NCI-H1092 treated with DMSO at 0.1 percent for 48 hours (cell line): Measurements from ENCODE around the gene RAB3C.
"Not testable (repeated sequence)": the region's sequence is repeated elsewhere in the genome, so short reads cannot be mapped to it uniquely, and the experiment has no call there.

Experiments
- DNase-seq: peaks from one replicate; lab custom pipeline; 2025; lab: John Stamatoyannopoulos, UW

Gene RAB3C

DNA sequence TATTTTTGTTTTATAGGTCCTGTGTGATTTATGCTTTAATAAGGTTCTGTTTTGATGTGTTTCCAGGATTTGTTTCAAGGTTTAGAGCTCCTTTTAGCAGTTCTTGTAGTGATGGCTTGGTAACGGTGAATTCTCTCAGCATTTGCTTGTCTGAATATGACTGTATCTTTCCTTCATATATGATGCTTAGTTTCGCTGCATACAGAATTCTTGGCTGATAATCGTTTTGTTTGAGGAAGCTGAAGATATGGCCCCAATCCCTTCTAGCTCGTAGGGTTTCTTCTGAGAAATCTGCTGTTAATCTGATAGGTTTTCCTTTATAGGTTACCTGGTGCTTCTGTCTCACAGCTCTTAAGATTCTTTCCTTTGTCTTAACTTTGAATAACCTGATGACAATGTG, 20.0 kb downstream of the RAB3C start:
- not testable (repeated sequence) for DNase-seq

DNA sequence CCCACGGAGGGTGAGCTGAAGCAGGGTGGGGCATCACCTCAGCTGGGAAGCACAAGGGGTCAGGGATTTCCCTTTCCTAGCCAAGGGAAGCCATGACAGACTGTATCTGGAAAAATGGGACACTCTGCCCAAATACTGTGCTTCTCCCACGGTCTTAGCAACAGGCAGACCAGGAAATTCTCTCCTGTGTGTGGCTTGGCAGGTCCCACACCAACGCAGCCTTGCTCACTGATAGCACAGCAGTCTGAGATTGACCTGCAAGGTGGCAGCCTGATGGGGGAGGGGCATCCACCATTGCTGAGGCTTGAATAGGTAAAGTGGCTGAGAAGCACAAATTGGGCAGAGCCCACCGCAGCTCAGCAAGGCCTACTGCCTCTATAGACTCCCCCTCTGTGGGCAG, 23.2 kb downstream of the RAB3C start:
- DNase-seq = no peak

DNA sequence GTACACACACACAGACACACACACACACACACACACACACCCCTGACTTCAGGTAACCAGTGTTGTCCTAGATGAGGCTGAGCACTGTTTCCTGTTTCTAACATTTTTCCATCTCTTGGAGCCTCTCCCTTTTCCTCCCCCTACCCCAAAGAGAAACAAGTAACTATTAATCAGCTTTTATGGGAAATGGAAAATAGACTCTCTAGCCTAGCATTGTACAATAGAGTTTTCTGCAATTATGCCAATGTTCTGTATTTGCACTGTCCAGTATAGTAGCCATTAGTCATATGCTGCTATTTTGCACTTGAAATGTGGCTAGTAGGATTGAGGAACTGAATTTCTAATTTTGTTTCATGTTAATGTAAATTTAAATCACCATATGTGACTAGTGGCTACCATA, 33.1 kb downstream of the RAB3C start:
- no peak for DNase-seq

DNA sequence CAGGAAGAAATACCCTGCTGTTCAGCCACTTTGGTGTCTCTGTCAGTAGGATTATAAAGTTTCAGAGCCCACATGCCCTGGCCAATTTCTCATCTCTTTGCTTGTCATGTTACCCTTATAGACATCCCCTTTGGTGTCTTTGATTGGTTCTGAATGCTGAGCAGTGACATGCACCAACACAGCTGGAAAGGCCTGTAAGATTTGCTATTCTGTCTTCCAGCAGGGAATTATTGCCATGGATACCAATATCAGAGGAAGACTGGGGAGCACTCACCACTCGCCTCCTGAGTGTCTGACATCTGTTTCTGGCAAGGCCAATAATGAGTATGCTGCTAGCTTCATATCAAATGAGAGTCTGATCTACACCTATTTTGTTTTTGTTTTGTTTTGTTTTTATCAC, 34.4 kb downstream of the RAB3C start:
- no peak for DNase-seq

DNA sequence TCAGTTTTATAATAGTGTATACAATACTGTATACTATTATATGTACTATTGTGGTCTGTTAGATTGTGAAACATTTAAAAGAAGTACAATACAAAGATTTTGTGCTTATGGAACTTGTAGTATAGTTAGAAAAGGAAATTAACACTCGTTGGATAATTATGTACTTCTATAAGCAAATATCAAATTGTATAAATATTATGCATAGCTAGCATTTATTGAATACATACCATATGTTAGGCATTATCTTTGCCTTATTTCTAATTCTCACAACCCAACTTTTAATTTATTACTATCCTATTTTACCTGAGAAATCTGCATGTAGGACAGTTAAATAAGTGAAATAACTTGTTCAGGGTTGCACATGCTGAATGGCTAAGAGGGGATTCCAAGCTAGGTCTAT, 37.5 kb downstream of the RAB3C start:
- DNase-seq = no peak

DNA sequence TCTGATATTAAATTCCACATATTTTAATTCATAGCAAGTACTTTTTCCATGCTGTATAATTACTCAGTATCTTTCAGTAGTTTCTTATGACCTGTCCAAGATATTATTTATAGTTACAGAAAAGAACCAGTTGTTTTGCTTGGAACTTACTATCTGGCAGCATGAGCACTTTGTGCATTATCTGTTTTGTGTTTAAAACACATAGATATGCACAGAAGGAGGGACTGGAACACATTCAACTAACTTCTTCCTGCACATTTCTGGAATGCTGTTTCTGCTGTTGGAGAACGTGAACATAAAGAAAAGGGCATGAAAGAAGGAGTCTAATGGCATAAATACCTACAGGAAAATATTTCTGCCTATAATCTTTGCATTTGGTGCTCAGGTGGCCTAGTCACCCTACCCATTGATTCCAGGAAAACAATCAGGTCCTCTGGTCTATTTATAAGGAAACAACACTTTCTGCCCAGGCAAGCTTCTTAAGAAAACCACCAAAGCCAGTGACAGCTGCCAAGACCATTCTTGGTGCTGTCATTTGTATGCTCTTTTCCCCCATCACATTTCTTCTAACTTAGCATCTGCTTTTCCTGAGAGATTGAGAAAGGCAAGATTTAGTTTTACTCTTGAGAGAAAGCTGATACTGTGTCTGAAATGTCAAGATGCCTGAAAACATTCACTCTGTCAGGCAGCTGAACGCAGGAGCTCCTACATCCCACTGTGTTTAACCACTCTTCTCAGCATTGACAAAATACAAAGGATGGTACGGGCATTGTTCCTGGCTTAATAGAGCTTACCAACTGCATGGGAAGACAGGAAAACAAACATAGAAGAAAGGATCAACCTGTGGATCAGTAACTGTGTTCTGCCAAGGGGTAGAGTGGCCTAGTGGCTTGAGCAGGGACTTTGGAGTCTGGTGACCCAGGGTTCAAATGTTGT, 40.3 kb downstream of the RAB3C start:
- no peak for DNase-seq

DNA sequence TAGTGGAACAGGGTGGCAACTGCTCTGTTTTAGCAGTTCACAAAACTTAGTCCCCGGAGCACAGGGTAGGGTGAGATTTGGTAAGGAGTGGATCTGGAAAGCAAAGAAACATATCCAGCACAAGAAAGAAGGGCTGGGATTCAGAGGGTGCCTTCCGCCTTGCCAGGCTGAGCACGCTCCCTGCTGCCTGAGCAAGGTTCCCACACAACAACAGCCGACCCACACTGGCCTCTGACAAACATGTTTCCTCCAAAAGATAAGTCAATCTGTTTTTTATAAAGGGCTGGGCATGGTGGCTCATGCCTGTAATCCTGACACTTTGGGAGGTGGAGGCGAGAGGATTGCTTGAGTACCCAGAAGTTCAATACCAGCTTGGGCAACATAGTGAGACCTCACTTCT, 45.8 kb downstream of the RAB3C start:
- DNase-seq = no peak

DNA sequence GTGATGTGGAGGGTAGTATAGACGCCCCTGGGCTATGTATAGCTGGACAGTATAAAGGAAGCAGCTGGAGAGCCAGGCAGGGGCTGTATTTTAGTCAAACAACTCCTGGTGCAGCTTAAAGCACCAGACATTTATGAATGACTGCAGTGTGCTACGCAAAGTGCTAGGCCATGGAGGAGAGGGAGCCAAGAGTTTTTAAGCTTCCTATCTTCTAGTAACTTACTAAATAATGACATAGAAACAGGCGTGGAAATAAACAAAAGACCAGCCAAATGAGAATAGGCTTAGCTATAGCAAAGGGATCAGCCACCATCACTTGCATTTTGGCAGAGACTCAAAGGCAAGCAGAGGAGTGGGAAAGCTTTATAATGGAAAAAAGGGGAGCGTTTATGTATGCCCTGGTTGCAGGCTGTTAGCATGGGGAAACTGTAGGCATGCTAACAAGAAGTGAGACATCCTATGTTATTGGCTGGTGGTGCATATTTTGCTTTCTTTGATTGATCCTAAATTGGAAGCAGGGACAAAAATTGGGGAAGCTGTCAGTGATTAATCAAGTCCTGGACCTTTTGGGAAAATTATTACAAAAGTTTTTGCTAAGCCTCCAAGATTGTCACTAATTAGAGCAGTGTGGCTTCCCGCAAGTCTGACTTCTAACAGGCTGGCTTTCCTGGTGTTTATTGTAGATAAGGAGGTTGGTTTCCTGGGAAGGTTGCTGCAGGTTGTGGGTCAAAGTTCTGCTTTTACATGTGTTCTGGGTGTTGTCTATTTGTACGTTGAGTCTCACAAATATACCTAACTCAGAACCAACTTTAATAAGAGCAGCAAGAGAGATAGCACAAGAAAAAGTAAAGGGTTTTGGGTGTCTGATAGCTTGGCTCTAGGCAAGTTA, 46.6 kb downstream of the RAB3C start:
- no peak for DNase-seq

DNA sequence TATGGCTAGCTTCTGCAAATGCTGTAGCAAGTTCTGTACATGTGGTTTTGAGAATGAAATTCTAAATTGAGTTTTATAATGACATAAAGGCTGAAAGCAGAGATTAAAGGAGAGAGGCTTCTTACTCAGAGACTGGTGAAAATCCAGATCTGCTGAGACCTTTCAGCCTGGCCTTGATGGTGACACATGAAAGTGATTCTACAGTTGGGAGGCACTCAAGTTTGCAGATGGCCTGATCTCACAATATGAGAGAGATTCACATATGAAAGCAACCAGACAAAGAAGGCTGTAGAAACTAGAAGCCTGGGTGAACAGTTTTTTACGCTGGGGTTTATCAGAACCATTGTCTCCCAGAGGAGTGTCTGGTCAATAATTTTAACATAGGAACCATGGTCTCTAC, 49.0 kb downstream of the RAB3C start:
- no peak for DNase-seq

DNA sequence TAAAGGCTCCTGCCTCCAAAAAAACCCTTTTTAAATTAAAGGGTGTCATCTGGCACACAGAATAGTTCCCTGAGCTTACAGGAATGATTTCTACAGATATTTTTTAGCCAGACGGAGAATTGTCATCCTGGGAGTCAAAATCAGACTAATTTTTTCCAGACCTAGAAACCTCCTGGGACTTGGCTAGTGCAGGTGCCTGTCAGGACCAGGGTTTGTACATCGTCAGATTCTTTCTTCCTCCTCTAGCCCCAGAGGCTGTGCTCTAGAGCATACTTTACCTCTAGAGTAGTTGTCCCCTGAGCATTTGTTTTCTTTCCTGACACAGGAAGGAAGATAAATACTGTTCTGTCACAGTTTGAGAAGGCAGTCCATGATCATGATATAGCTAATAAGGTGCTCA, 52.5 kb downstream of the RAB3C start:
- DNase-seq = no peak

DNA sequence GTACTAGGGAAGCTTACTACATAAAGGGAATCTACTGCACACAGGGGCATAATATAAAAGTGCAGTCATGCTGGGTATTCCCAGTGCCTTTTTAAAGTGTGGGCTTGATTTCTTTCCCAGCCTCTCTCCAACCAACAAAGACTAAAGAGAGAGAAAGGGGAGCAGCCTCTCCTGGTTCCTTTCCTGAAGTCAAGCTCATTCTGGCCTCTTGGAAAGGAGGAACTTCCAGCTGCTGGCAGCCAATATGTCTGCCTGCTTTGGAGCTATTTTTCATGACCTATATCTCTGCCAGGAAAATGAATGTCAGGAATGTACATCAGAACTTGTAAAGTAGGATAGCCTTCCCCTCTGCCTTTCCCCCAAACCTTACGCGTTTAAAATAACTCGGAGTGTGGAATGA, 57.1 kb downstream of the RAB3C start:
- DNase-seq = no peak

DNA sequence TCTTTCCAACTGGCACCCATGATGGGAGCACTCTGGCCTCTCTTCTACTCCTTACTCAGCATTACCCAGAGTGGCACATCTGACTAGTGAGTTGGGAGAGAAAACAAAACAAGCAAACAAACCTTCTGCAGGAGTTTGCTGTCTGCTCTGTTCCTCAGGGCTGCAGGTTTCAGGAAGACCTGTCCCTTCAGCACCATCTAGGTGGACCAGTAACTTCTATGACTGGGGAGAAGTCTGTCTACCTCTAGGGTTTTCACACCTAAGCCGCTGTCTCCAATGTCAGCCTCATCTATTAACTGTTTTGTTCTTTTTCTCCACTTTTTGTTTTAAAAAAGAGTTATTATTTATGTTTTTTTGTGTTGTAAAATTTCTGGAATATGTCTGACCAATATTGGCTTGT, 58.7 kb downstream of the RAB3C start:
- DNase-seq = no peak

DNA sequence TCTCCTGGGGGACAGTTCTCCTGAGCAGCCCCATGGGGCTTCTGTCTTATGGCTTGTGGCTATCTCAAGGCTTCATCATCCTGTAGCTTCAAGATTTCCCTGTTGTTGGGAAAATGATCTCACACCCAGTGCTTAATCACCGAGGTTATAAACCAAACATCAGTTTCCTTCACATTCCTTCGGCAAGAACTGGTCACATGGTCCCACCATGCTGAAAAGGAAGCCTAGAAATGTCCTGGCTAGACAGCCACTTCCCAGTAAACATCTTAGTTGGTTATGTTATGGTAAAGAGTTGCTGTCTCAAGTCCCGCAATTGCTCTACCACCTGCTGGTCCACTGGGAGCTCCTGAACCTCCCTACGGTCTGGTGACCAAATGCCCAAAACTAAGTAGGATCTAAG, 66.0 kb downstream of the RAB3C start:
- no peak for DNase-seq

DNA sequence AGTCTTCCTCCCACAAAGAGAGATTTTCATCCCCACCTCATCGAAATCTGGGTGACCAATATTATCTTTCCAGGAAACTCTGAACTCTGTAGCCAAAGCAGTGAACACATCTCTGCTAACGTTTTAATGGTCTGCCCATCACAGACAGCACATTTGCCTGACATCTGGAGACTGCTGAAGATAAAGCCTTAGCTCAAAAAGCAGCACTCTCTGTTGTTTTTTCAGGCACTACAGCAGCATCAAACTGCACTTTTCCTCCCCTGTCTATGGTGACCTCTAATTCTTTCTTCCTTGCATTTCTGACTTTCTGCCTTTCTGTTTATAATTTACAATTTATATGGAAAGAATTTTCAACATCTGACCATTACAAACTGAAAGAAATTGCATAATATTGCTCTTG, 66.8 kb downstream of the RAB3C start:
- DNase-seq = no peak

DNA sequence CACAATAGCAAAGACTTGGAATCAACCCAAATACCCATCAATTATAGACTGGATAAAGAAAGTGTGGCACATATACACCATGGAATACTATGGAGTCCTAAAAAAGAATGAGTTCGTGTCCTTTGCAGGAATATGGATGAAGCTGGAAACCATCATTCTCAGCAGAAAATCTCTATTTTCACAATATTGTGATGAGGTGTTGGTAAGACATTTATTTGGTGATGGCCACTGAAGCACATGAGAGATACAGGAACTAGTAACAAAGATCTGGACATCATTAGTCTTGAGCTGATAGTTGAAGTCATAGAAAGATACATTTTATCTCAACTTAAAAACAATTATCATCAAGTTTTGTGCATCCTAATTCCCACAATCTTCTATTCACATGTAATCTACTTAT, 70.6 kb downstream of the RAB3C start:
- DNase-seq = no peak

DNA sequence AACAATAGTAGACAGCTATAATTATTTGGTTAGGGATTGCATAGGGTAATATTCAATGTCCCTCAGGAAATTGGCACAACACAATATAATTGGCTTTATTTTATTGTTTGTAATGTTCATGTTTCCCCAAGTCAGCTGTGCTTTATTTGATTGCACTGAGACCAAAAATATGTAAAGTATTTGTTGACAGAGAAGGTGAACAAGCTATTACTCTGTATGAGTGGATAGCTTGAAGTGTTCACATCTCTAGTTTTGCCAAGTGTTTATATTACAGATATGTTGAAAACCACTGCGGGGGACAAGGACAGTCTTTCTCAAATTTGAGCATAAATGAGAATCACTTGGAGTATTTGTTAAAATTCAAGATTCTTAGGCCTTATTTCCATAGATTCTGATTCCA, 83.3 kb downstream of the RAB3C start:
- DNase-seq = no peak

DNA sequence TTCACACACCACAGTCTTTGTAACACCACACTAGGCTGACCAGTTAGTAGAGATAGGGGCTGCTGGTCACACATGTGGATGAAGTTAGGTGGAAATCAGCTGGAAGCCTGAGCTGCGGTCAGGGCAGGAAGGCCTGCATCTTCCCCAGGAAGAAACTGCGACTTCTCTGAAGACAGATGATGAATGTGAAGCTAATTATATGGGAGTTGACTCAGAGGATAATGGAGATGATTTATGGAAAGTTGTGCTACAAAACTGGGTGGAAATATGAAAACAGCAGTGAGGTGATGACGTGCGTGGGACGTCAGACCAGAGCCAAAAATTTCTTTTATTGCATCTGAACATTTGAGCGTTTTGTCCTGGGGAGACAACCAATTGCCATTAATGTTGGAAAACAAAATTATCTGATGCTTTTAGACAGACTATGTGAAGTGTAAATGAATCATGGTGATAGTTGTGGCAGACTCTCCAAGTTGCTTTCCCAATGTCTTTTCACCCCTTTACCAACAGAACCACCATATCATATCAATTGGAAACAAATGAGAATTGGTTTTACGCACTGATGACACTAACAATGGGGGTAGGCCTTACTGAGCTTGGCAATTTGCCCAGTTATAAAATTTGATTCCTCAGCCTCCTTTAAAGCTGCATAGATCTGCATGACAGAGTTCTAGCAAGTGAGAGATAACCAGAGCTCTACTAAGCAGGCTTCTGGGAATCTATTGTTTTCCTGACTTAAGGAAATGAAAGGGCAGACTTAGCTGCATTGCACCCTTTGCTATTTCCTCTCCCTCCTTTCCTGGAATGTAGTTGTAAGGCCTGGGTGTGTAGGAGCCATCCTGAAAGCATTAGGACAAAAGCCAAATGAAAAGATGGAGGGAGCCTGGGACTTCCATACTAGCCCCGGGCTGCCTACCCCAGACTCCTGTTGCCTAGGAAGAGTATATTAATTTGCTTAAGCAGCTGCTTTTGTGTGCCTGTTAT, 84.0 kb downstream of the RAB3C start:
- DNase-seq = no peak

DNA sequence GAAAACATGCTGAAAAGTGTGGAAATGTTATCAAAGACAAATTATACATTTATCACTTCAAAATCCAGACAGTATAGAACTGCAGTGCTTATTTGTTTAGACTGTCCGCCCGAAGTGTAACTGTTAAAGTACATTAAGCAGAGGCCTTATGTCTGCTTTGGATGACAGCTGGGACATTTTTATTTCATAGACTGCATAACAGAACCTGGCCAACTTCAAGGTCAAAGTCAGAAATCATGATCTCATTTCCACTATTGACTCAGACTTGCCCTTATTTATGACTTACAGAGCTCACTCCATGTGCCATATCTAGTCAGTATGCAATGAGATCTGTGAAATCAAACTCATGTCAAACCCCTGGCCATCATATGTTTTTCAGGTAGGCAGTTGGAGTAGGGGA, 87.7 kb downstream of the RAB3C start:
- no peak for DNase-seq

DNA sequence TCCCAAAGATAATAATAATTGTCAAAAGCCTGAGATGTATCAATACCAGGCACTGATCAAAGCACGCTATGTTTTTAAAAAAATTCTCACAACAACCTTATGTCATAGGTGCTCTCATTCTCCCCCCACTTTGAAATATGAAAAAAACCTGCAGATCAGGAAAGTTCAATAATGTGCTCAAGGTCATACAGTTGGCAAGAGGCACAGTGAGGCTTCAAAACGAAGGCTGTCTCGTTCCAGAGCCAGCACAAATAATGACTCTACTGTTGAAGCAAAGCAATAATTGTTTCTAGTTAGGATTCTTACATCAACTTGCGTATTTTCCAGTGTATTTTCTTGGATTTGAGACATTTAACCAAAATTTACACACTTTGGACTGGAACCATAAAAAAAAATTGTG, 88.3 kb downstream of the RAB3C start:
- no peak for DNase-seq

DNA sequence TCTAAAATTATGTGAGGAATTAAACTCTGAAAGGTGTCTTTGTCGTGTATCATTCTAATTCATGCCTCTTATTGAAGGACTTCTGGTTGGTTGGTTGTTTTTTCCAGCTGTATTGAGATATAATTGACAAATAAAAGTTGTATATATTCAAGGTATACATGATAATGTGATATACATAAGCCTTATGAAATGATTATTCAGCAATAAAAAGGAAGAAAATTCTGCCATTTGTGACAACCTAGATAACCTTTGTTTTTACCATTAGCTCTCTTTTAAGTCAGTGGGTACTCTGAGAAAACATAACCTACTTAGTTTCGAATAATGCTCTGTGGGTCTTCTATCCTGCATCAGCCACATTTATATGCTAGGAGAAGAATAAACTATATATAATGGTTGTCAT, 89.6 kb downstream of the RAB3C start:
- no peak for DNase-seq

DNA sequence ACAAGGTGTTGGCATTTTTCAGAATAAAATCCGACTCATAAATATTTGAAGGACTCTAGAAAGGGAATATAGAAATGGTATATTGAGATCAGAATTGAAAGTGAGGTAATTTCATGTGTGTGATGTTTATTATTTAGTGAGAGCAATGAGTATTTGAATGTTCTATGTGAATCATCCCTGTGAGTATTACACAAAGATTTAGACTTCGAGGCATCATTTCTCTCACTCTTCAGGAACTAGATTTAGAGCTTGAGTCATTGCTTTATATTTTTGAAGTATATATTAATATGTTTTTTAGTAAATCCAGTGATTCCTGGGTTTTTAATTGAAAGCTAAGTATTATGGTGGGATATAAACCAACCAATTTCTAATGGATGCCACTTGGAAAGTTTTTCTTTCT, 91.2 kb downstream of the RAB3C start:
- no peak for DNase-seq

DNA sequence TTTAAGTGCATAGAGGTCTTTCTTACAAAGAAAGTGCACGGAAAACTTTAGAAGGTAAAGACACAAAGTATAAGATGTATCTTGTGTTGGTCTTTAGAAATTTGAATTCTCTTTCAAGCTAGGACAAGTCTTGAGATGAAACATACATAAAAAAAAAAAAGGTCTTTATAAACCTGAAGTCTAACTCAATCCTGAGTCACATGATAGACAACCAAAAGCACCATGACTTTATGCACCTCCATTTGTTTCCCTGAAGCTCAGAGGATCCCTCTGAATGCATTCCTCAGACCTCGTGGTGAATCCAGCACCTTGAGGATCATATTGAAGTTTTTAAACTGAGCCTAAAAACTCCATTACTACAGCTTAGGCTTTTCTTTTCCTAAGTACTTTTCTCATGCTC, 91.8 kb downstream of the RAB3C start:
- DNase-seq = no peak
